ENCODE measurements around the gene FOXA3.

The FOXA3 gene

DNA sequence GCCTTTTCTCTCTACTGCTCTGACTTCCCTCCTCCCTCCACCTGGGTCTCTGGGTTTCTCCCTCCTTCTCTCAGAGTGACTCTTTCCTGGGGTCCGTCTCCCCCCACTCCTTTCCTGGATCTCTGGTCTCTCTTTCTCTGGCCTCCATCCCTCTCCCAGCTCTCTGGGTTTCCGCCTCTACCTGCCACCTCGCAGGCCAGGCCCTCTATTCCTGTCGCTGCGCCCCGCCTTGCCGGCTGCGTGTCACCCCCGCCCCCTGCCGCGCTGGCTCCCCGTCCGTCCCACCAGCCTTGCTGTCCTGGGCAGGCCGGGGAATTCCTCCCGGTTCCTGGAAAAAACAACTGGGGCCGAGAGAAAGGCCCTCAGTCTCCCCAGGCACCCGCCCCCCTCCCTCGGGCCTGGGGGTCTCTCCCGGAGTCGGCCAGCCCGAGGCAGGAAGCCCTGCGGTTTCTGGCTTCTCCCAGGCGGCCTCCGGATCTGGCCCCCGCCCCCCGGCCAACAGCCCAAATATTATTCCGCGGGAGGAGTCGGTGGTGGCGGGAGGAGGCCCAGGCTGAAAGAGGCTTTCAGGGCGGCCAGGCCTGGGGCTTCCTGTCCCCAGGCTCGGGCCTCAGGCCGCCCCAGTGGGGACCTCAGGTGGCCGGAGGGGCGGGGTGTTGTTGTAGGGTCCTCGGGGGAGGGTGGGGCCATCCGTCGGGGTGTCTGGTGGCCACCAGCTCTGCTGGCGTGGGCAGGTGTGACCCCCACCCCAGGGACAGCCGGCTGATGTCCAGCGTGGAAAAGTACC is 12.5 kb downstream of the FOXA3 start:
- Histone ChIP-seq H3K27ac (ENCODE audit: low read depth, low read length) (peak overlapping the region; percentile 76; the same call in 1 of the 2 replicates), H3K36me3 (ENCODE audit: control insufficient read depth, insufficient read depth, low read length) (peaks cover 13% of the 10 kb centered on the region), H3K4me1 (ENCODE audit: control insufficient read depth, insufficient read depth, low read length) (peaks cover 25% of the 10 kb centered on the region), H3K9me3 (ENCODE audit: control insufficient read depth, insufficient read depth, low read depth, low read length) (no peaks in the 10 kb centered on the region), H3K4me3 (ENCODE audit: low read depth, low read length) (peak overlapping the region; percentile 51), H3K9ac (ENCODE audit: low read length) (peak overlapping the region; percentile 17), H3K27me3 (ENCODE audit: control insufficient read depth, insufficient read depth, low read length) (no peaks in the 10 kb centered on the region)

DNA sequence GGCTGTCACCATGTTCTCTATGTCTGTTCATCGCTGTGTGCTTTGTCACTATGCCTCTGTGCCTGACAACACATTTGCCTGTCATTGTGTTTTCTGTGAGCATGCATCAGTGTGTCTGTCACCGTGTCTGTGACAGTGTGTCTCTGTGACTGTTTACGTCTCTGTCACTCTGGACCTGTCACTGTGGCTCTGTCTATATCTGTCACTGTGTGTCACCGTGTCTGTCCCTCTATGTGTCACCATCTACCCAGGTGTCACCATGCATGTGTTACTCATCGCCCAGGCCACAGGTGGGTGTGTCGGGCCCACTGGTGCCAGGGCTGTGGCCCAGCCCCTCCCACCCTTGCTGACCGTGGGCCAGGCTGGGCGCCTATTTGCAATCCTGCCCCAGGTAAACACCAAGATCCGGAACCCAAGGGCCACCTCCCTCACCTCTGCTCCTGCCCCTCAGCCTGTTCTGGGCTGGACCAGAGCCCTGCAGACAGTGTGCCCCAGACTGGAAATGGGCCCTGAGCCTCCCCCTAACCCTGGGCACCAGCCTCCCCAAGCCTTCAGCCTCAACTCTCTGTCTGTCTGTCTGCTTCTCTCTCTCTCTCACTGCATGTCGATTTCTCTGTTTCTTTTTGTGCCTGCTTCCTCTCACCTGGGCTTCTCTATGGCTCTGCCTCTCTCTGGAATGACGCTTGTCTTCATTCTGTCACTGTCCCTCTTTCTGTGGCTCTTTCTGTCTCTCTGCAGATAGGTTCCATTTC is 14.1 kb downstream of the FOXA3 start:
- H3K27me3 ChIP-seq (ENCODE audit: control insufficient read depth, insufficient read depth, low read length), result no peaks in the 10 kb centered on the region
- H3K27ac ChIP-seq (ENCODE audit: low read depth, low read length), result no peak overlapping the region
- H3K4me1 ChIP-seq (ENCODE audit: control insufficient read depth, insufficient read depth, low read length), result peaks cover 40% of the 10 kb centered on the region
- H3K9me3 ChIP-seq (ENCODE audit: control insufficient read depth, insufficient read depth, low read depth, low read length), result no peaks in the 10 kb centered on the region
- no peak overlapping the region for H3K4me3 ChIP-seq (ENCODE audit: low read depth, low read length)
- no peak overlapping the region for H3K9ac ChIP-seq (ENCODE audit: low read length)
- H3K36me3 ChIP-seq (ENCODE audit: control insufficient read depth, insufficient read depth, low read length), result peaks cover 2% of the 10 kb centered on the region; the same call in 1 of the 2 replicates

DNA sequence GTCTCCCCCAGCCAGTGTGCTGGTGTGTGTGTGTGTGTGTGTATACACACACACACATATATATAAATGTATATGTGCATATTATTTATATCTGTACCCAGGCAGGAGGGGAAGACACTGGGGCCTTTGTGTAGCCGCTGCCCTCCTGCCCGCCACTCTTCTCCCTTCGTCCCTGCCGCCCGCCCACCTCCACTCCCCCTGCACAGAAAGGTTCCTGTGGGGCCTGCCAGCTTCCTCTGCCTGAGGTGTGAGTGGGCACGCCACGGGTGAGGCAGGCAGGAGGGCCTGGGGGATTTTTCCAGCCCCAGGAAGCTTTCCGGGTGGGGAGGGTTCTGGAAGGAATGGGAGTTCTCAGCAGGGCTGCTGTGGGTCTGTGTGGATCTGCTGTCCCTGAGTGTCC is 14.9 kb downstream of the FOXA3 start:
- H3K9ac ChIP-seq (ENCODE audit: low read length), result no peak overlapping the region
- no peaks in the 10 kb centered on the region for H3K9me3 ChIP-seq (ENCODE audit: control insufficient read depth, insufficient read depth, low read depth, low read length)
- H3K36me3 ChIP-seq (ENCODE audit: control insufficient read depth, insufficient read depth, low read length), result no peaks in the 10 kb centered on the region
- no peaks in the 10 kb centered on the region for H3K27me3 ChIP-seq (ENCODE audit: control insufficient read depth, insufficient read depth, low read length)
- H3K4me3 ChIP-seq (ENCODE audit: low read depth, low read length), result no peak overlapping the region
- H3K4me1 ChIP-seq (ENCODE audit: control insufficient read depth, insufficient read depth, low read length), result peaks cover 43% of the 10 kb centered on the region
- no peak overlapping the region for H3K27ac ChIP-seq (ENCODE audit: low read depth, low read length)

DNA sequence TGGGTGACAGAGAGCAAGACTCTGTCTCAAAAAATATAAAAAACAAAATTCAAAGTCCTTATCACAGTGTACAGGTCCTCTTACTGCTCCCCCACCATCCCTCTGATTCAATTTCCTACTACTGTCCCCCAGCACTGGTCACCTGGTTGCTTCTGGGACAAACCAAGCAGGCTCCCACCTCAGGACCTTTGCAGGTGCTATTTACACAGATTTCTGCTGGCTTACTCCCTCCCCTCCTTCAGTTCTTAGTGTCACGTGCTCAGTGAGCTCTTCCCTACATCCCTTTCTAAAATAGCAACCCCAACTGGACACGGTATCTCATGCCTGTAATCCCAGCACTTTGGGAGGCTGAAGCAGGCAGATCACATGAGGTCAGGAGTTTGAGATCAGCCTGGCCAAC is 15.8 kb downstream of the FOXA3 start:
- H3K4me3 ChIP-seq (ENCODE audit: low read depth, low read length), result no peak overlapping the region
- H3K4me1 ChIP-seq (ENCODE audit: control insufficient read depth, insufficient read depth, low read length), result peaks cover 46% of the 10 kb centered on the region
- H3K36me3 ChIP-seq (ENCODE audit: control insufficient read depth, insufficient read depth, low read length), result no peaks in the 10 kb centered on the region
- H3K9me3 ChIP-seq (ENCODE audit: control insufficient read depth, insufficient read depth, low read depth, low read length), result no peaks in the 10 kb centered on the region
- H3K9ac ChIP-seq (ENCODE audit: low read length), result no peak overlapping the region
- H3K27ac ChIP-seq (ENCODE audit: low read depth, low read length), result no peak overlapping the region
- no peaks in the 10 kb centered on the region for H3K27me3 ChIP-seq (ENCODE audit: control insufficient read depth, insufficient read depth, low read length)

GRCh38 chr19:45881082-45881908 is 17.2 kb downstream of the FOXA3 start:
- no peak overlapping the region for H3K9ac ChIP-seq (ENCODE audit: low read length)
- H3K9me3 ChIP-seq (ENCODE audit: control insufficient read depth, insufficient read depth, low read depth, low read length), result no peaks in the 10 kb centered on the region
- peak overlapping the region; percentile 64; the same call in 1 of the 2 replicates for H3K4me3 ChIP-seq (ENCODE audit: low read depth, low read length)
- no peaks in the 10 kb centered on the region for H3K27me3 ChIP-seq (ENCODE audit: control insufficient read depth, insufficient read depth, low read length)
- H3K27ac ChIP-seq (ENCODE audit: low read depth, low read length), result 0 out of 2 replicates have a peak overlapping the region, but pooled peaks have one; percentile 4
- no peaks in the 10 kb centered on the region for H3K36me3 ChIP-seq (ENCODE audit: control insufficient read depth, insufficient read depth, low read length)
- H3K4me1 ChIP-seq (ENCODE audit: control insufficient read depth, insufficient read depth, low read length), result peaks cover 38% of the 10 kb centered on the region

- H3K27ac ChIP-seq (ENCODE audit: low read depth, low read length), result peak overlapping the region; percentile 82
- H3K4me1 ChIP-seq (ENCODE audit: control insufficient read depth, insufficient read depth, low read length), result peaks cover 37% of the 10 kb centered on the region
- no peaks in the 10 kb centered on the region for H3K9me3 ChIP-seq (ENCODE audit: control insufficient read depth, insufficient read depth, low read depth, low read length)
- H3K27me3 ChIP-seq (ENCODE audit: control insufficient read depth, insufficient read depth, low read length), result no peaks in the 10 kb centered on the region
- peak overlapping the region; percentile 70 for H3K9ac ChIP-seq (ENCODE audit: low read length)
- H3K36me3 ChIP-seq (ENCODE audit: control insufficient read depth, insufficient read depth, low read length), result no peaks in the 10 kb centered on the region
- H3K4me3 ChIP-seq (ENCODE audit: low read depth, low read length), result peak overlapping the region; percentile 64
Measured at GRCh38 chr19:45881909-45882528, 17.9 kb downstream of the FOXA3 start.

- Histone ChIP-seq H3K9ac (ENCODE audit: low read length) (peak overlapping the region; percentile 70), H3K27me3 (ENCODE audit: control insufficient read depth, insufficient read depth, low read length) (no peaks in the 10 kb centered on the region), H3K4me1 (ENCODE audit: control insufficient read depth, insufficient read depth, low read length) (peaks cover 37% of the 10 kb centered on the region), H3K27ac (ENCODE audit: low read depth, low read length) (peak overlapping the region; percentile 82; the same call in 1 of the 2 replicates), H3K9me3 (ENCODE audit: control insufficient read depth, insufficient read depth, low read depth, low read length) (no peaks in the 10 kb centered on the region), H3K4me3 (ENCODE audit: low read depth, low read length) (peak overlapping the region; percentile 64), H3K36me3 (ENCODE audit: control insufficient read depth, insufficient read depth, low read length) (no peaks in the 10 kb centered on the region)
Measured at GRCh38 chr19:45882652-45883585, 18.8 kb downstream of the FOXA3 start.

DNA sequence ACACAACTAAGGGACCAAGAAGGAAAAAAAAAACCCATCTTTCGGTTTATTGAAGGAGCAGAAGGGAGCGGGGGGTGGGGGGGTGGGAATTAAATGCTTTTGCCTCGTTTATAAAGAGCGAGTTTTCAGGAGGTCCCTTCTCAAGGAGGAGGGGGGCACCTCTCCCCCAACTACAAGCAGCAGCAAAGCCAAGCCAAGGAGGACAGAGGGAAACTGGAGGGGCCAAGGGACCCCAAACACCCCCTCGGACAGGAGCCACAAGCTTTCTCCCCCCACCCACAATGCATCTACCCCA is 19.4 kb downstream of the FOXA3 start:
- Histone ChIP-seq H3K27me3 (ENCODE audit: control insufficient read depth, insufficient read depth, low read length) (no peaks in the 10 kb centered on the region), H3K27ac (ENCODE audit: low read depth, low read length) (no peak overlapping the region), H3K4me1 (ENCODE audit: control insufficient read depth, insufficient read depth, low read length) (peaks cover 37% of the 10 kb centered on the region), H3K36me3 (ENCODE audit: control insufficient read depth, insufficient read depth, low read length) (no peaks in the 10 kb centered on the region), H3K9me3 (ENCODE audit: control insufficient read depth, insufficient read depth, low read depth, low read length) (no peaks in the 10 kb centered on the region), H3K4me3 (ENCODE audit: low read depth, low read length) (peak overlapping the region; percentile 13; the same call in 1 of the 2 replicates), H3K9ac (ENCODE audit: low read length) (no peak overlapping the region)

DNA sequence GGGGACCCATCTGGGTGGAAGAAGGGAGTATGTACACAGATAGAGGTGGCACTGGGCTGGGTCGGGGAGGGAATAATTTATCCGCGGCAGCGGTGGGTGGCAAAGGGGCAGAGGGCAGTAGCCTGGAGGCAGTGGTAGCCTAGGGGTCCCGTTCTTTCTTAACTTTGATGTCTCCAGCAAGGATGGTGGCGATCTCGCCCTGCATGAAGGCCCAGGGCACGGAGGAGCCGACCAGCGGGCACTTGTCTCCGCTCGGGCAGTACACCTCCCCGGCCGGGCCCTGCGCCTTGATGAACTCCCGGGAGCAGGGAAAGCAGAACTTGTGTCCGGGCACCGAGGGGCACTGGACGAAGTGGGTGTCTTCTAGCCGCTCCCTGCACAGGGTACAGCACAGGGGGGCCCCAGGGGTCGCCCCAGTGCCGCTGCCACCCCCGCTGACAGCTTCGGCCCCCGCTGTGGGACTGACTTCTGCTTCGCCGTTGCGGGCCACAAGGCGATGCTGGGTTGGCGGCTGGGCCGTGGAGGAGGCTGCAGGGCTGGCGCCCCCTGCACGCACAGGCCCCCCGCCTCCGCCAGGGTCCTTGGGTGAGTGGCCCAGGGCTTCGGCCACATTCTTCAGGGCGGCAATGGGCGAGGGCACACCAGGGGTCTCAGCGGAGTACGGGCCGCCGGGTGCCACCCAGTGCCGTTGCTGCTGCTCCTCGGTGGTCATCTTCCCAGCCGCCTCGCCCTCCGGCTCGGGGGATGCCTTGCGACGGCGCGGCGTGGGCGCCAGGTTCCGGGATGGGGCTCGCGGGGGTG is 20.0 kb downstream of the FOXA3 start:
- Histone ChIP-seq H3K36me3 (ENCODE audit: control insufficient read depth, insufficient read depth, low read length) (no peaks in the 10 kb centered on the region), H3K4me3 (ENCODE audit: low read depth, low read length) (peak overlapping the region; percentile 13; the same call in 1 of the 2 replicates), H3K27ac (ENCODE audit: low read depth, low read length) (no peak overlapping the region), H3K4me1 (ENCODE audit: control insufficient read depth, insufficient read depth, low read length) (peaks cover 37% of the 10 kb centered on the region), H3K9me3 (ENCODE audit: control insufficient read depth, insufficient read depth, low read depth, low read length) (no peaks in the 10 kb centered on the region), H3K27me3 (ENCODE audit: control insufficient read depth, insufficient read depth, low read length) (no peaks in the 10 kb centered on the region), H3K9ac (ENCODE audit: low read length) (no peak overlapping the region)
